HEK293 (cell line): ENCODE data around the gene COIL.

ENCODE experiments used
- BCL11A ChIP-seq: fragments of 450-650 bp; formaldehyde crosslinking; IDR thresholded peaks from 2 replicates; pipeline ENCODE4 v1.5.1; 2016; ENCODE audit warnings: low read depth, missing biosample characterization, missing genetic modification characterization
- BCL11B ChIP-seq: fragments of 450-650 bp; formaldehyde crosslinking; IDR thresholded peaks from 2 replicates; pipeline ENCODE4 v1.5.1; 2016; ENCODE audit warnings: low read depth, missing biosample characterization, missing genetic modification characterization
- KLF1 ChIP-seq: fragments of 450-650 bp; formaldehyde crosslinking; IDR thresholded peaks from 2 replicates; pipeline ENCODE4 v1.5.1; 2016; ENCODE audit warnings: missing biosample characterization, missing genetic modification characterization
- MYNN ChIP-seq: fragments of 450-650 bp; formaldehyde crosslinking; IDR thresholded peaks from 2 replicates; pipeline ENCODE4 v1.5.1; 2016; ENCODE audit warnings: missing biosample characterization, missing genetic modification characterization, borderline replicate concordance
- MZF1 ChIP-seq: fragments of 450-650 bp; formaldehyde crosslinking; IDR thresholded peaks from 2 replicates; pipeline ENCODE4 v1.5.1; 2017; ENCODE audit warnings: missing biosample characterization, missing genetic modification characterization, borderline replicate concordance
- OVOL3 ChIP-seq: fragments of 450-650 bp; formaldehyde crosslinking; IDR thresholded peaks from 2 replicates; pipeline ENCODE4 v1.5.1; 2016; ENCODE audit warnings: missing biosample characterization, missing genetic modification characterization
- SP2 ChIP-seq: fragments of 450-650 bp; formaldehyde crosslinking; IDR thresholded peaks from 2 replicates; pipeline ENCODE4 v1.5.1; 2016; ENCODE audit warnings: missing biosample characterization, missing genetic modification characterization
- TCF7L2 ChIP-seq: IDR thresholded peaks from 2 replicates; pipeline ENCODE4 v1.6.1; 2011; ENCODE audit warnings: low read depth, mild to moderate bottlenecking, inconsistent platforms, low read length, moderate library complexity, borderline replicate concordance
- WT1 ChIP-seq: fragments of 450-650 bp; formaldehyde crosslinking; IDR thresholded peaks from 2 replicates; pipeline ENCODE4 v1.5.1; 2016; ENCODE audit warnings: missing biosample characterization, missing genetic modification characterization
- ZBTB1 ChIP-seq: fragments of 450-650 bp; formaldehyde crosslinking; IDR thresholded peaks from 2 replicates; pipeline ENCODE4 v1.5.1; 2016; ENCODE audit warnings: missing biosample characterization, missing genetic modification characterization
- ZFP41 ChIP-seq: fragments of 450-650 bp; formaldehyde crosslinking; IDR thresholded peaks from 2 replicates; pipeline ENCODE4 v1.5.1; 2016; ENCODE audit warnings: missing biosample characterization, missing genetic modification characterization, borderline replicate concordance
- ZNF155 ChIP-seq: fragments of 450-650 bp; formaldehyde crosslinking; IDR thresholded peaks from 2 replicates; pipeline ENCODE4 v1.5.1; 2016; ENCODE audit warnings: missing biosample characterization, missing genetic modification characterization
- ZNF202 ChIP-seq: fragments of 450-650 bp; formaldehyde crosslinking; IDR thresholded peaks from 2 replicates; pipeline ENCODE4 v1.5.1; 2016; ENCODE audit warnings: missing biosample characterization, missing genetic modification characterization, borderline replicate concordance
- ZNF214 ChIP-seq: fragments of 450-650 bp; formaldehyde crosslinking; IDR thresholded peaks from 2 replicates; pipeline ENCODE4 v1.5.1; 2017; ENCODE audit warnings: missing biosample characterization, mild to moderate bottlenecking, missing genetic modification characterization, borderline replicate concordance
- ZNF266 ChIP-seq: fragments of 450-650 bp; formaldehyde crosslinking; IDR thresholded peaks from 2 replicates; pipeline ENCODE4 v1.5.1; 2016; ENCODE audit warnings: missing biosample characterization, missing genetic modification characterization, low read depth
- ZNF324 ChIP-seq: fragments of 450-650 bp; formaldehyde crosslinking; IDR thresholded peaks from 2 replicates; pipeline ENCODE4 v1.5.1; 2016; ENCODE audit warnings: missing biosample characterization, missing genetic modification characterization
- ZNF341 ChIP-seq: fragments of 450-650 bp; formaldehyde crosslinking; IDR thresholded peaks from 2 replicates; pipeline ENCODE4; 2016; ENCODE audit warnings: low read depth, missing biosample characterization, missing genetic modification characterization
- ZNF404 ChIP-seq: fragments of 450-650 bp; formaldehyde crosslinking; IDR thresholded peaks from 2 replicates; pipeline ENCODE4 v1.5.1; 2017; ENCODE audit warnings: missing biosample characterization, missing genetic modification characterization
- ZNF423 ChIP-seq: fragments of 450-650 bp; formaldehyde crosslinking; IDR thresholded peaks from 2 replicates; pipeline ENCODE4 v1.5.1; 2016; ENCODE audit warnings: missing biosample characterization, missing genetic modification characterization
- ZNF426 ChIP-seq: fragments of 450-650 bp; formaldehyde crosslinking; IDR thresholded peaks from 2 replicates; pipeline ENCODE4 v1.5.1; 2017; ENCODE audit warnings: missing biosample characterization, missing genetic modification characterization, mild to moderate bottlenecking, inconsistent platforms, moderate library complexity
- ZNF433 ChIP-seq: fragments of 450-650 bp; formaldehyde crosslinking; IDR thresholded peaks from 2 replicates; pipeline ENCODE4 v1.5.1; 2016; ENCODE audit warnings: missing biosample characterization, missing genetic modification characterization, low read depth
- ZNF473 ChIP-seq: fragments of 450-650 bp; formaldehyde crosslinking; IDR thresholded peaks from 2 replicates; pipeline ENCODE4 v1.5.1; 2017; ENCODE audit warnings: missing biosample characterization, missing genetic modification characterization
- ZNF560 ChIP-seq: fragments of 450-650 bp; formaldehyde crosslinking; IDR thresholded peaks from 2 replicates; pipeline ENCODE4 v1.5.1; 2017; ENCODE audit warnings: missing biosample characterization, missing genetic modification characterization, borderline replicate concordance
- ZNF561 ChIP-seq: fragments of 450-650 bp; IDR thresholded peaks from 2 replicates; pipeline ENCODE4 v1.5.1; 2018; ENCODE audit warnings: missing biosample characterization, missing genetic modification characterization, borderline replicate concordance
- ZNF600 ChIP-seq: fragments of 450-650 bp; formaldehyde crosslinking; IDR thresholded peaks from 2 replicates; pipeline ENCODE4 v1.5.1; 2016; ENCODE audit warnings: missing biosample characterization, missing genetic modification characterization
- ZNF623 ChIP-seq: fragments of 450-650 bp; formaldehyde crosslinking; IDR thresholded peaks from 2 replicates; pipeline ENCODE4 v1.5.1; 2016; ENCODE audit warnings: missing biosample characterization, missing genetic modification characterization
- ZNF624 ChIP-seq: fragments of 450-650 bp; formaldehyde crosslinking; IDR thresholded peaks from 2 replicates; pipeline ENCODE4 v1.5.1; 2017; ENCODE audit warnings: missing biosample characterization, missing genetic modification characterization
- ZNF658 ChIP-seq: fragments of 450-650 bp; formaldehyde crosslinking; IDR thresholded peaks from 2 replicates; pipeline ENCODE4; 2016; ENCODE audit warnings: missing biosample characterization, missing genetic modification characterization
- ZNF747 ChIP-seq: fragments of 450-650 bp; formaldehyde crosslinking; IDR thresholded peaks from 2 replicates; pipeline ENCODE4 v1.5.1; 2016; ENCODE audit warnings: missing biosample characterization, missing genetic modification characterization
- ZNF843 ChIP-seq: fragments of 450-650 bp; formaldehyde crosslinking; IDR thresholded peaks from 2 replicates; pipeline ENCODE4 v1.5.1; 2016; ENCODE audit warnings: missing biosample characterization, missing genetic modification characterization
- TF ChIP-seq, protein P1 (sequence below): fragments of 450-650 bp; formaldehyde crosslinking; IDR thresholded peaks from 2 replicates; pipeline ENCODE4 v1.5.1; 2016; ENCODE audit warnings: missing biosample characterization, missing genetic modification characterization
- TF ChIP-seq, protein P2 (sequence below): sonication (generic); formaldehyde crosslinking; IDR thresholded peaks from 2 replicates; pipeline ENCODE4 v1.8.1; 2022; ENCODE audit warnings: mild to moderate bottlenecking, moderate library complexity, missing genetic modification reagents
- TF ChIP-seq, protein P3 (sequence below): fragments of 450-650 bp; formaldehyde crosslinking; IDR thresholded peaks from 2 replicates; pipeline ENCODE4 v1.5.1; 2016; ENCODE audit warnings: missing biosample characterization, missing genetic modification characterization
- TF ChIP-seq, protein P4 (sequence below): fragments of 450-650 bp; formaldehyde crosslinking; IDR thresholded peaks from 2 replicates; pipeline ENCODE4 v1.5.1; 2016; ENCODE audit warnings: missing biosample characterization, missing genetic modification characterization

COIL gene

DNA sequence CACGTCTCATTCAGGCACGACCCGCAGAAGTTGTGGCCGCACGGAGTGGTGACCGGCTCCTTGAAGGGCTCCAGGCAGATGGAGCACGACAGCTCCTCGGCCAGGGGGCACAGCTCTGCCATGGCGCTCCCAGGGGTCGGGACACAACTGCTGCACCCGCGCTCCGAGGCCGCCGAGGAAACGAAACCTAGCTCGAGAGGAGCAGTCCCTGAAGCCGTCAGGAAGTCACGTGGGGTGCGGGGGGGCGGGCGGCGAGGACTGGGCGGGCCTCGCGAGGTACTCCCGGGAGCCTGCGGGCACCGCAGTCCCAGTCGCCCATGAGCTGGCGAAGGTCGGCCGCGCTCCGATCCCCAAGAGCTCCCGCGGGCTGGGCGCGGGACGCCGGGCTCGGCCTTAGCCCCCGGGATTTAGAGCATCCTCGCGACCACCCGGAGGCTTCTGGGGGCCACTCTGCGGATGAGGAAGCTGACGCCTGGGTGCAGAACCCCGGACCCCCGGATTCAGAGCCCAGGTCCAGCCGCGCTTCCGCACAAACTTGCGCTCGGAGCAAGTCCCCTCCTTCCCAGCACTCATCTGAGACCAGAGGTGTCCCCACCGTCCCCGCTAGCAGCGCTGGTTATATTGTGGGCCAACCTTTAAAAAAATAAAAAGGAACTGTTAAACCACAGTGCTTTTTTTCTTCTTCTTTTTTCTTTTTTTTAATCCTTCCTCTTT lies 46.8 kb downstream of the COIL start, which contains the start of gene TRIM25 (continued):
- TF ChIP-seq, protein P1, sequence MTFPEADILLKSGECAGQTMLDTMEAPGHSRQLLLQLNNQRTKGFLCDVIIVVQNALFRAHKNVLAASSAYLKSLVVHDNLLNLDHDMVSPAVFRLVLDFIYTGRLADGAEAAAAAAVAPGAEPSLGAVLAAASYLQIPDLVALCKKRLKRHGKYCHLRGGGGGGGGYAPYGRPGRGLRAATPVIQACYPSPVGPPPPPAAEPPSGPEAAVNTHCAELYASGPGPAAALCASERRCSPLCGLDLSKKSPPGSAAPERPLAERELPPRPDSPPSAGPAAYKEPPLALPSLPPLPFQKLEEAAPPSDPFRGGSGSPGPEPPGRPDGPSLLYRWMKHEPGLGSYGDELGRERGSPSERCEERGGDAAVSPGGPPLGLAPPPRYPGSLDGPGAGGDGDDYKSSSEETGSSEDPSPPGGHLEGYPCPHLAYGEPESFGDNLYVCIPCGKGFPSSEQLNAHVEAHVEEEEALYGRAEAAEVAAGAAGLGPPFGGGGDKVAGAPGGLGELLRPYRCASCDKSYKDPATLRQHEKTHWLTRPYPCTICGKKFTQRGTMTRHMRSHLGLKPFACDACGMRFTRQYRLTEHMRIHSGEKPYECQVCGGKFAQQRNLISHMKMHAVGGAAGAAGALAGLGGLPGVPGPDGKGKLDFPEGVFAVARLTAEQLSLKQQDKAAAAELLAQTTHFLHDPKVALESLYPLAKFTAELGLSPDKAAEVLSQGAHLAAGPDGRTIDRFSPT (tag by site-specific recombination): peak; percentile 99
- TF ChIP-seq ZNF561 (tag by site-specific recombination) (peak; percentile 66; the same call in 1 of the 2 replicates), ZNF423 (peak; percentile 50; the same call in 1 of the 2 replicates), KLF1 (peak; percentile 62), SP2 (tag by site-specific recombination) (peak; percentile 75), MZF1 (tag by site-specific recombination) (peak; percentile 77; the same call in 1 of the 2 replicates), ZBTB1 (tag by site-specific recombination) (no peak), OVOL3 (tag by site-specific recombination) (no peak), ZNF324 (no peak; the same call in 1 of the 2 replicates), ZNF600 (no peak; the same call in 1 of the 2 replicates), ZNF426 (tag by site-specific recombination) (no peak), ZNF433 (tag by site-specific recombination) (no peak), ZNF473 (tag by site-specific recombination) (no peak), ZNF747 (no peak), ZNF624 (no peak), ZNF560 (tag by site-specific recombination) (no peak), WT1 (tag by site-specific recombination) (no peak; the same call in 1 of the 2 replicates), ZNF266 (tag by site-specific recombination) (no peak), ZNF658 (tag by site-specific recombination) (no peak), BCL11B (tag by site-specific recombination) (0 out of 2 replicates have a peak, but pooled peaks have one; percentile 11), ZNF341 (tag by site-specific recombination) (no peak), MYNN (tag by site-specific recombination) (peak; percentile 4; the same call in 1 of the 2 replicates), ZNF623 (tag by site-specific recombination) (no peak), ZNF843 (tag by site-specific recombination) (peak; percentile 65; the same call in 1 of the 2 replicates), ZFP41 (tag by site-specific recombination) (no peak), TCF7L2 (no peak), ZNF404 (tag by site-specific recombination) (no peak), ZNF155 (tag by site-specific recombination) (no peak), ZNF214 (tag by site-specific recombination) (no peak), BCL11A (tag by site-specific recombination) (no peak), ZNF202 (tag by site-specific recombination) (no peak)
- TF ChIP-seq, protein P2, sequence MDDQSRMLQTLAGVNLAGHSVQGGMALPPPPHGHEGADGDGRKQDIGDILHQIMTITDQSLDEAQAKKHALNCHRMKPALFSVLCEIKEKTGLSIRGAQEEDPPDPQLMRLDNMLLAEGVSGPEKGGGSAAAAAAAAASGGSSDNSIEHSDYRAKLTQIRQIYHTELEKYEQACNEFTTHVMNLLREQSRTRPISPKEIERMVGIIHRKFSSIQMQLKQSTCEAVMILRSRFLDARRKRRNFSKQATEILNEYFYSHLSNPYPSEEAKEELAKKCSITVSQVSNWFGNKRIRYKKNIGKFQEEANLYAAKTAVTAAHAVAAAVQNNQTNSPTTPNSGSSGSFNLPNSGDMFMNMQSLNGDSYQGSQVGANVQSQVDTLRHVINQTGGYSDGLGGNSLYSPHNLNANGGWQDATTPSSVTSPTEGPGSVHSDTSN (CRISPR knock-in tag): peak; percentile 87
- TF ChIP-seq, protein P3, sequence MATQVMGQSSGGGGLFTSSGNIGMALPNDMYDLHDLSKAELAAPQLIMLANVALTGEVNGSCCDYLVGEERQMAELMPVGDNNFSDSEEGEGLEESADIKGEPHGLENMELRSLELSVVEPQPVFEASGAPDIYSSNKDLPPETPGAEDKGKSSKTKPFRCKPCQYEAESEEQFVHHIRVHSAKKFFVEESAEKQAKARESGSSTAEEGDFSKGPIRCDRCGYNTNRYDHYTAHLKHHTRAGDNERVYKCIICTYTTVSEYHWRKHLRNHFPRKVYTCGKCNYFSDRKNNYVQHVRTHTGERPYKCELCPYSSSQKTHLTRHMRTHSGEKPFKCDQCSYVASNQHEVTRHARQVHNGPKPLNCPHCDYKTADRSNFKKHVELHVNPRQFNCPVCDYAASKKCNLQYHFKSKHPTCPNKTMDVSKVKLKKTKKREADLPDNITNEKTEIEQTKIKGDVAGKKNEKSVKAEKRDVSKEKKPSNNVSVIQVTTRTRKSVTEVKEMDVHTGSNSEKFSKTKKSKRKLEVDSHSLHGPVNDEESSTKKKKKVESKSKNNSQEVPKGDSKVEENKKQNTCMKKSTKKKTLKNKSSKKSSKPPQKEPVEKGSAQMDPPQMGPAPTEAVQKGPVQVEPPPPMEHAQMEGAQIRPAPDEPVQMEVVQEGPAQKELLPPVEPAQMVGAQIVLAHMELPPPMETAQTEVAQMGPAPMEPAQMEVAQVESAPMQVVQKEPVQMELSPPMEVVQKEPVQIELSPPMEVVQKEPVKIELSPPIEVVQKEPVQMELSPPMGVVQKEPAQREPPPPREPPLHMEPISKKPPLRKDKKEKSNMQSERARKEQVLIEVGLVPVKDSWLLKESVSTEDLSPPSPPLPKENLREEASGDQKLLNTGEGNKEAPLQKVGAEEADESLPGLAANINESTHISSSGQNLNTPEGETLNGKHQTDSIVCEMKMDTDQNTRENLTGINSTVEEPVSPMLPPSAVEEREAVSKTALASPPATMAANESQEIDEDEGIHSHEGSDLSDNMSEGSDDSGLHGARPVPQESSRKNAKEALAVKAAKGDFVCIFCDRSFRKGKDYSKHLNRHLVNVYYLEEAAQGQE (tag by site-specific recombination): no peak; the same call in 1 of the 2 replicates
- TF ChIP-seq, protein P4, sequence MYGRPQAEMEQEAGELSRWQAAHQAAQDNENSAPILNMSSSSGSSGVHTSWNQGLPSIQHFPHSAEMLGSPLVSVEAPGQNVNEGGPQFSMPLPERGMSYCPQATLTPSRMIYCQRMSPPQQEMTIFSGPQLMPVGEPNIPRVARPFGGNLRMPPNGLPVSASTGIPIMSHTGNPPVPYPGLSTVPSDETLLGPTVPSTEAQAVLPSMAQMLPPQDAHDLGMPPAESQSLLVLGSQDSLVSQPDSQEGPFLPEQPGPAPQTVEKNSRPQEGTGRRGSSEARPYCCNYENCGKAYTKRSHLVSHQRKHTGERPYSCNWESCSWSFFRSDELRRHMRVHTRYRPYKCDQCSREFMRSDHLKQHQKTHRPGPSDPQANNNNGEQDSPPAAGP: 0 out of 2 replicates have a peak, but pooled peaks have one; percentile 53
